GM21786 (cell line): ENCODE results near the gene KRTAP19-7.

Experiments used
- ATAC-seq: cut with Tn5 transposase; IDR thresholded peaks from one replicate; pipeline ENCODE4 v1.9.1; 2021; ENCODE audit not compliant: unreplicated experiment

The KRTAP19-7 gene, protein sequence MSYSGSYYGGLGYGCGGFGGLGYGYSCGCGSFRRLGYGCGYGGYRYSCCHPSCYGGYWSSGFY

DNA sequence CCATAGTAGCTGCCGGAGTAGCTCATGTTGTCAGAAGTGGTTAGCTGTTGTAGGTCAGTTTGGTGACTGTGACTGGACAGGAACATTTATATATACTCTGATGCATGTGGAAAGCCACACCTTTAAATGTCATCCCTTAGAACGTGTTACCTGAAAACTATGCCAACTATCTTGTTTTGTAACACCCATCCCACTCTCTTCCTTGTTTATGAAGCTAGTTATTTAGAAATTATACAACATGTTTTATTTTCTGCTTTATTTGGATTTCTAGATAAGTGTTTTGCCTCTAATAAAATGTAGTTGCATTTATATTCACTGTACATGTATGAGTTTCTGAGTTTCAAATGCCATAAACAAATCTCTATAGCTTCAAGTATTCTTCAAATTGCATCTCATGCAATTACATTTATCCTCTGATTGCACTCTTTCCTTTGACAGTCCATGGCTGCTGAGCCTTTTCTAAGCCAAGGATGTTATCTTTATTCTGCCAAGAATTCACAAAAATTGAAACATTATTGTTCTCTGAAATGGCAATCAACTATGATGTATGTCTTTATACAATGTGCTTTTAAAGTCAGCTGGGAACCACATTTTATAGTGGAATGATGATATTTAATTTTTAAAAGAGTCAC, at the start of gene KRTAP19-7:
TSS of gene KRTAP19-7 (minus strand) at position 51 of the 632 bp plus-strand sequence. CDS start at position 26, 25 bp downstream.
- ATAC-seq, result no peak

DNA sequence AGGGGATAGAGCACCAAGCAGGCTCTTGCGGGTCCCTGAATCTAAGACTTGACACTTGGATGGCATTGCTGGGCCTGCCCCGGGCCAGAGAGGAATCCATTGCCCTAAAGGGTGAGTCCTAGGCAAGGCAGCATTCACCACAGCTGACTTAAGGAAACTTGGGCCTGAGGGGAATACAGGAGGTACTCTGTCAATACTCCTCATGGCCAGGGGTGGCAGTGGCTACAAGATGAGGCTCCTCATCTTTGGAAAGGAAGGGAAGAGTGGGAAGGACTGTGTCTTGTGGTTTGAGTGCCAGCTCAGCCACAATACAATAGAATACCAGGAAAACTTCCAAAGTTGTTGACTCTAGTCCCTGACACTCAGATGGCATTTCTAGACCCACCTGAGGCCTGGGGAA, 44.9 kb upstream of the KRTAP19-7 start:
- ATAC-seq, result no peak

DNA sequence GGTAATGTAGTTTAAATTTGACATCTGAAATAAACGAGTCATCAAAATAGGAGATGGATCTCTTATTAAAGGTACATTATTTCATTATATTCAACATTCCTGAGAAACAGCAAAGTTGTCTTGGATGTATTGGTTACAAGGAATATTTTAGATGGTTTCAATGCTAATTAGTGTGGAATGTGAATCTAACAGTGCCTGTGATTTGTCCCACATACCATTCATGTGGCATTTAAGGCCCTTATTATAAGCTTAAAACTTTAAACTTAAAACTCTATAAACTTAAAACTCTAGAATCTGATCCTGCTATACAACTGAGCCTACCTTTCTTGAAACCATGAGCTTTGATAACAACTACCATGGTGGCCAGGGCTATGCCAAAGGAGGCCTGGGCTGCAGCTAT, 39.7 kb upstream of the KRTAP19-7 start, which contains the start of gene KRTAP22-1:
TSS of gene KRTAP22-1 (plus strand) at position 301 of the 400 bp plus-strand sequence.
- ATAC-seq, result no peak

DNA sequence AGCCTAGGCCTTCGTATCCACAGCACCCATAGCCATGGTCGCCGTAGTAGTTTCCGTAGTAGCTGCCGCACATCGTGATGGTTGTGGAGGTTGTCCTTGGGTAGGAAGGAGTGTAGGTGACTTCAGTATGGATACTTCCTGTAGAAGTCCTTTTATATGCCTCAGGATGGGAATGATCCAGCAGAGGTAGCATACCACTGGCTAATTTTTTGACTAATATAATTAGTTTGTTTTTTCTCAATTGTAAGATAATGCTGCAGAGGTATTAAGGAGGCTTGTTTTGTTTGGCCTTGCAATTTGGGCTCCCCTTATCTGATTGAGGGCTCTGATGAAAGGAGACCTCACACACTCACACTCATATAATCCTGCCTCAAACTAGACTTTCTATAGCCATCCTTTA, 37.7 kb upstream of the KRTAP19-7 start, which contains the start of gene KRTAP6-2:
TSS of gene KRTAP6-2 (minus strand) at position 101 of the 400 bp plus-strand sequence. CDS start at position 73, 28 bp downstream.
- no peak for ATAC-seq

DNA sequence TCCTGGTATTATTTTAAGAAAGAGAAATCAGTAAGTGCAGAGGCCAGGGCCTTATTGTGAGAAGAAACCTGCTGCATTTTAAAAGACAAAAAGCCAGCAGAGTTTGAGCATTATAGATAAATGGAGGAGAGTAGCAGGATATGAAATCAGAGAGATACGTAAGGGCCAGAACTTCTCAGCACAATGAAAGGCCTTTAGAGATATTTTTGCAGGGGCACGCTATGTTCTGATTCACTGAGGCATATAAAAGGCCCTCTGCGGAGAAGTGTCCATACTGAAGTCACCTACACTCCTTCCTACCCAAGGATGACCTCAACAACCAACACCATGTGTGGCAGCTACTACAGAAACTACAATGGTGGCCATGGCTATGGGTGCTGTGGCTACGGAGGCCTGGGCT, 31.0 kb upstream of the KRTAP19-7 start, which contains the start of gene KRTAP6-3:
TSS of gene KRTAP6-3 (plus strand) at position 301 of the 400 bp plus-strand sequence. CDS start at position 307, 6 bp downstream.
- no peak for ATAC-seq

DNA sequence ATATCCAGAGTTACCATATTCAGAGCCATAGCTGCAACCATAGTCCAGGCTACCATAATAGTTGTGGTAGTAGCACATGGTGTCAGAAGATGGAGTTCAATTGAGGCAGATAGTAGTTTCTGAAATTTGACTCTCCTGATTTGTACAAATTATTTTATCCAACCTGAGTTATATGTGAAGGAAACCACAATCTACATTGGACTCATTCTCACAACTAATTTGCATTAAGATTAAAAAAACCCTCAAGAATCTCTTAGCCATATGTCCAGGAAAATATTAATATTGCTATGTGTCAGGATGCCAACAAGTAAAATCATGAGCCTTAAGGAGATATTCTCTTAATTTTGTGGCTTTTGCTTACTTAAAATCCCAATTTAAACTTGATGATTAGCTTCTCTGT, 29.2 kb upstream of the KRTAP19-7 start, which contains the start of gene KRTAP22-2:
TSS of gene KRTAP22-2 (minus strand) at position 101 of the 400 bp plus-strand sequence.
- ATAC-seq, result no peak

DNA sequence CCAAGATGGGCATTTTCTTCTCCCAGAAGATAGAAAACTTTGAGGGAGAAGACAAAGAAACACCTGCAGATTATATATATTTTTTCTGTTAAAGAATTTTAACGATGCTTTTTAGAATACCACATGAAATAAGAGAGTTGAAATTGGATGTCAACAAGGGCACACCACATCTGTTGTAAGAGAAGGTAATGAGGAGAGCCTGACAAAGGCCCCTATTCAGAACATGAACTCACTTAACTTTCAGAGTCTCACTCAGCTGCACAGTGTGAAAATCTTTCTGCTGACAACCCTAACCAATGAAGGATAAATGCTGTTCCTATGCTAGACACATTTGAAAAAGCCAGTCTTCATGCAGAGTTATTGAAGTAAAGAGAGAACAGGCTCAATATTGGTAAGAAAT, 21.8 kb upstream of the KRTAP19-7 start:
- ATAC-seq, result no peak

DNA sequence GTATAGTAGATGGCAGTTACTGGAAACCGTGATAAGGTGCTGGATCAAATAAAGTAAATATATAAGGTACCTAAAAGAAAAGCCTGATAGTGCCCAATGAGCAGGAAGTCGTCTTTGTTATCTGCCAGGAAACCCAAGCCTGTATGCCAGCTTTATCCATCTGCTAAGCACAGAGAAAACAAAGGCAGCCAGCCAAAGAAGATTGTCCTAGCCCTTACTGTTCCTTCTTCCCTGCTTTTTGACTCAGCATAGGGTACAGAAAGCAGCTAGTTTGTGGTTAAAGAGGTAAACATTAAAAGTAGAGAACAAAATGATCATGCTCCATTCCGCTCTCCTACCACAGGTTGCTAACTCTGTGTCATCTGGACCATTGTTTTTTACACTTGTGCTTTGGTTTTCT, 19.0 kb upstream of the KRTAP19-7 start:
- ATAC-seq, result no peak

DNA sequence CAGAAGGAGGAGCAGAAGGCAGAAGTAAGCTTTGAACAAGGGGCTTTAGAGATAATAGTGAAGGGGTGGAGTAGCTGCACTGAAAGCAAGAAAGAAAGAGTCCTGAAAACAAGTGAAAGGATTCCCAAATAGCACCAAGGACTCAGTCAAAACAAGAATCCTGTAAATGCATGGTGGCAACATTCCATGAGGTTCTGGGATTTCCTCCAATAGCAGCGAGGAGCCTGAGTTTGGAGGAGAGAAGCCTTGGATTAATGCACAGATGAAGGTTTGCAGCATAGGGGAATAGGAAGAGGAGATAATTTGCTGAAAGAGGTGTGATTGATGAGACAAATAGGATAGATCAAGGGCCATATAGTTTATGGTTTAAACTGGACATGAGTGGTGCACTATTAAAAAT, 18.2 kb upstream of the KRTAP19-7 start:
- no peak for ATAC-seq

DNA sequence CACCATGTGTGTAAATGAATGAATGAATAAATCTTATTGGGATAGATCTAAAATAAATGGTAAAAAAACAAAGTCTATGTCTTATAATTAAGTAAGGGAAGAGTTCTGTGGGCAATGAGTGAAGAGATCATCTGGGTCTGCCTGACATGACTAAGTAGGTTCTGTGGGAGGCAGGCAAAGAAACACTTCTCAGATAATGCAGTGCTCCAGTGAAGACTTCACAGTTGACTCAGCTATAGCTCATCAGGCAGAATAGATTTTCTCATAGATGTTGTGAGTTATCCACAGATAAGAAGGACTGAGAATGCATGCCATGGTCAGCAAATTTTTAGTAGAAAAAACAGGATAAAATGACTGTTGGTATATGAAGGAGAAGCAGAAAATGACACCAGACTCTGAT, 16.7 kb upstream of the KRTAP19-7 start:
- ATAC-seq, result no peak

DNA sequence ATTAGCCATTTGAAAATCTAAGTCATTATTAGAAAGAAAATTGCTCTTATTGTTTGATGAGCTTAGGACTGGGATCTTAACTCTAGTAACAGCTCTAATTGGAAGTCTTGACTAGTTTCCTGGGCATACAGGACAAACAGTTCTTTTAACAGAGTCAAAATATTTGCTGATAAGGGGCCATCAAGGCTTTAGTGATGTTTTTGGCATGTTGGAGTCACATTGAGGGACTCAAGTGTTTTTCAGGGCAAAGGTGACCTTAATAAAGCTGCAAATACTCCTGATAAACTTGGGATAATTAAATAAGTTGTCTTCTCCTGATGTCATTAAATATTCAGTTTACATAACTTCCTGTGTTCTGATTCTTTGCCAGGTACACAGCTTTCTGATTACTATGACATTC, 6.5 kb upstream of the KRTAP19-7 start:
- ATAC-seq, result no peak

DNA sequence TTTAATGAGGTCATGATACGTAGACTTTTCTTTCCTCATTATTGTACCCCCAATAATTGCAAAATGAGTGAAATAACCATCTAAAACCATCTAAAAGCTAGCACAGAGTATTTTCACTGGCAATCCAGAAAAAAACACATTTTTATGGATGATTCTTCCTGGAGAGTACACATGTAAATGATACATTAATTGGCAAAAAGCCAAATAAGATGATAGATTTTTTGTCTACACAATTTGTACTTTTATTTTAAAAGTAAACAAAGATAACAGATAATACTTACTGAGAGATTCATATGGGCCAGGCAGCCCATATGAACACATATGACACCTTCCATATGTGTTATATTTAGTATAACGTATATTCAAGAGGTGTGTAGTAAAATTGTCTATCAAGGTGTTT, 2.5 kb upstream of the KRTAP19-7 start:
- no peak for ATAC-seq

DNA sequence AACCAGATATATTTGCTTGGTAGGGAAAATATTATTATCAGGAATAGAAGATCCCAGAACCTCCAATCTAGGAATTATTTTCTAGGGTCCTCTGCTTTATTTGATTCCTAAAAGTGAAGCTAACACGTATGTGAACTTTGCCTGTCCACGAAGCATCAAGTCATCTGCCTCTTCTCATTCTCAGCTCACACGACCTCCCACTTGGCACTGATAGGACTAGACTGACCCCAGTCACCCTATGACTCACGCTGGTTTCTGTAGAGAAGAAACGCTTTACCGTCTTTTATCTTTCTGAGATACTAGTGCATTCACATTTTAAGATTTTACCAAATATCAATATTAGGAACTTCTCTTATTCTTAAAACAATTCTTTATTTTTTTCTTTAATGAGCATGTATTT, 2.0 kb upstream of the KRTAP19-7 start:
- ATAC-seq, result no peak

DNA sequence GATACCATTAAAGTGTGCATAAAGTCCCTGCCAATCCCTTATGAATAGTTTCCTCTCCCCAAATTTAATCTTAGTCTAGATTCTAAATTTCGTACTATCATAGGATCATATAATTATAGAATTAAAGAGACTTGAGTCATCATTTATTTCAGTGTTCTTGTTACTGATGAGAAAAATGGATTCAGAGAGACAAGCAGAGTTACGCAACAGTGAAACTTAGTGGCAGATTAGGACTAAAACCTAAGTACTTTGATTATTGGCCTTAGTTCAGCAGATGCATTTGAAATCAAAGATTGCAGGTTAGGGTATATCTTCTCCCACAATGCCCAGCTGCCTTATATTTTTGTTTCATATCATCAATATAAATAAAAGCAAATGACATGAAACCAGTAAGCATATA, 843 bp upstream of the KRTAP19-7 start:
- ATAC-seq, result no peak

DNA sequence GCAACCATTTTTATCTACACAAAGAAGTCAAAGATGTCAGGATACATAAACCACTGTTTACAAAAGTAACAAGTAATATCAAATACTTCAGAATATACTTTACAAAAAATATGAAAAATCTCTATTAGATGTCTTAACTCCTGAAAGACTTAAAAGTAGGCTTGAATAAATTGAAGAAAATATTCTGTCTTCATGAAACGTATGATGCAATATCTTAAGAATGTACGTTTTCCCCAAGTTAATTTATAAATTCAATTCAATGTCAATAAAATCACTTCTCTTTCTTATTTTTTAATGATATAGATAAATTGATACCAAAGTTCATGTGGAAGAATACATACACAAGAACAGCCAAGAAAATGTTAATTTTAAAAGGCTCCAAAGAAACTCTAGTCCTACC, 6.0 kb downstream of the KRTAP19-7 start:
- ATAC-seq, result no peak

DNA sequence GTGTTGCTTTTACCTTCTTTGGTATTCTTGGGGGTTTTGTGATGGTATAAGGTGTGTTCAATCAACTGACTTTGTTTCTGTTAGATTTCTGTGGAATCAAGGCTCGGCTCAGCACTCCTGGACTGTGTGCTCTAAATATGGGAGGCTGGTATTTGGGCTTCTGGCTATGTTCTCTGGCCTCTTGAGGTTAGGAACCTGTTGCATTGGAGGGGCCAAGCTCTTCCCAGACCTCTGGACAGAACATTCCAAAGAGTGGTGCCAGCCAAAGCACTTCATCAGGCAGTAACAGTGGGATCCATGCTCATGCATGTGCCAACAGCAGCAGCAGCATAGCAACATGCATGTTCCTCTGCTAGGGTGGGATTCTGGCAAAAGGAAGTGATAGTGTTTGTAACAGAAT, 8.3 kb downstream of the KRTAP19-7 start:
- ATAC-seq, result no peak

DNA sequence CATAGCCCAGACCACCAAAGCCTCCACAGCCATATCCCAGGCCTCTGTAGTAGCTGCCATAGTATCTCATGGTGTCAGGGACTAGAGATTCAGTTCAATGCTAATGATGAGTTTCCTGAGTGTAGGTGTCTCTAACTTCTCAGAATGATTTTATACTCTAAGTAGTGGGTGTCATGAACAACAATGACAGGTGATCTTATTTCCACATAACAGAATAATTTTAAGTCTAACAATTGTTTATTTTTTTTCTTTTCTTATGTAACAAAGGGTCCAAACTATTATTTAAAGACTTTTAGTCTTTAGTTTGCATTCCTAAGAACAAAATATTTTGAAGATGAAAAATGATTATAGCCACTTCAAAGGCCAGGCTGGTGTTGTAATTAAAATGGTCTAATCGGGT, 19.4 kb downstream of the KRTAP19-7 start, which contains the start of gene KRTAP19-6:
TSS of gene KRTAP19-6 (minus strand) at position 101 of the 400 bp plus-strand sequence. CDS start at position 70, 31 bp downstream.
- ATAC-seq, result no peak

DNA sequence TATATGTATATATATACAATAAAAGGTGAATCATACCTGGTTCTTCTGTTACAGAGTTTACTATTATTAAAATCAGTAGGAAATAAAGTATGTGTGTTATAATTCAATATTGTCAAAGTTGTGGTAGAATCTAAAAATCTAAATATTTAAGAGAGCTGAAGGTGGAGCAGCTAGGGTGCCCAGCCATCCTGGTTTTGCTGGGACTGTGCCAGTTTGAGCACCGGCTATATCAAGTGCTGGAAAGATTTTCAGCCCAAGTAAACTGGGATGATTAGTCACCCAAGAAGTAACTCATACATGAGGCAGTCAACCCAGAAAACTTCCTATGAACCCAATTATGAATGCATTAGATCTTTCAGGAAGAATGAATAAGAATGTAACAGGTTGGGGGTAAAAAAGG, 42.2 kb downstream of the KRTAP19-7 start:
- no peak for ATAC-seq

DNA sequence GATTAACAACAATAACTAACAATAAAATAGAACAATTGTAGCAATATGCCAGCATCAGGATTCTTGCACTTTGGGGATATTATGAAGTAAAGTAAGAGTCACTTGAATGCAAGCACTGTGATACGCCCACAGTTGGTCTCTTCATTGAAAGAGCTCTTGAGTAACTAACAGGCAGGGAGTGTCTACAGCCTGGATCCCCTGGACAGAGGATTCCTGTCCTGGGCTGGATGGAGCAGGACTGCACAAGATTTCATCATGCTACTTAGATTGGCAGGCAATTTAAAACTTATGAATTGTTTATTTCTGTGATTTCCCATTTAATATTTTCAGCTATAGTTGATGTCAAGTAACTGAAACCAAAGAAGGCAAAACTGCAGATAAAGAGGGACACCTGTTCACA, 45.4 kb downstream of the KRTAP19-7 start:
- no peak for ATAC-seq
